Stromal cell of bone marrow (primary cell): ENCODE data around the gene PHLDB1.

Experiments used
- DNase-seq: peaks from one replicate; pipeline ENCODE4 v3.0.0-alpha.2; 2012; ENCODE audit warnings: low read depth

Gene PHLDB1

GRCh38 chr11:118622376-118623268 lies 15.2 kb downstream of the PHLDB1 start:
- no peak for DNase-seq

- DNase-seq = no peak
Measured at GRCh38 chr11:118623269-118623655, 15.8 kb downstream of the PHLDB1 start.

GRCh38 chr11:118625036-118625690 lies 17.7 kb downstream of the PHLDB1 start:
- no peak for DNase-seq

- no peak for DNase-seq
Measured at GRCh38 chr11:118625976-118626375, 18.6 kb downstream of the PHLDB1 start.

- no peak for DNase-seq
Measured at GRCh38 chr11:118627566-118627965, 20.2 kb downstream of the PHLDB1 start.

GRCh38 chr11:118628031-118628430 lies 20.6 kb downstream of the PHLDB1 start:
- DNase-seq = no peak

- DNase-seq = no peak
Measured at GRCh38 chr11:118628432-118628831, 21.0 kb downstream of the PHLDB1 start.

GRCh38 chr11:118628861-118629549 lies 21.6 kb downstream of the PHLDB1 start:
- no peak for DNase-seq

GRCh38 chr11:118629761-118630661 lies 22.6 kb downstream of the PHLDB1 start:
- DNase-seq = no peak

- no peak for DNase-seq
Measured at GRCh38 chr11:118631142-118631909, 23.9 kb downstream of the PHLDB1 start.

GRCh38 chr11:118632577-118633318 lies 25.3 kb downstream of the PHLDB1 start:
- DNase-seq = no peak

GRCh38 chr11:118633319-118633690 lies 25.9 kb downstream of the PHLDB1 start:
- no peak for DNase-seq

GRCh38 chr11:118633979-118634378 lies 26.6 kb downstream of the PHLDB1 start:
- peak; percentile 60 for DNase-seq

GRCh38 chr11:118634431-118635236 lies 27.2 kb downstream of the PHLDB1 start:
- DNase-seq = no peak

GRCh38 chr11:118635237-118635591 lies 27.8 kb downstream of the PHLDB1 start:
- DNase-seq = no peak

- no peak for DNase-seq
Measured at GRCh38 chr11:118635642-118636041, 28.2 kb downstream of the PHLDB1 start.

GRCh38 chr11:118636569-118637290 lies 29.3 kb downstream of the PHLDB1 start:
- DNase-seq = no peak

GRCh38 chr11:118638726-118639125 lies 31.3 kb downstream of the PHLDB1 start:
- DNase-seq = no peak

- no peak for DNase-seq
Measured at GRCh38 chr11:118639899-118640298, 32.5 kb downstream of the PHLDB1 start.
